ENCODE data around the gene HADH. TPM values are rescaled to one million over a fixed set of nuclear protein-coding genes. Genes with fewer than 3 reads are reported as not detected.

HADH gene
- total RNA-seq, 1 experiment from 2014 or later: 10.4 TPM

DNA sequence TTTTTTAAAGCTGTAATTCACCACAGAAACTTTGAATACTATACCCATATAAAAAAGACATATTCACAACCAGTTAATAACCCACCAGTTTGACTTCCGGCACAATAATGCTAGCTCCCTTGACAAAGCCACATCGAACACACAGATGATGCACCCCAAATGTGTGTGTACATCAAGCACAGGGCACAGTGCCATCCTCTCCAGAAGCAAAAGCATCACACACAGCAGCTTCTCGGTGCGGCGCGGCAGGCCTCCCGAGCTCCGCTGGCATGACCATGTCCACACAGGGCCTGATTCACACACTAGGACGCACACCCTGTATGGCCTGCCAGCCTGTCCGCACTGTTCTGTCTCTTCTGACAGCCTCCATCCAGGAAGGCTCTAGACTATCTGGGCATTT, 91.1 kb downstream of the HADH start:
- in situ Hi-C loops (cut with HindIII; ENCODE audit: low pct_unique_long_range_greater_than_20kb, low sequenced_read_pairs): no loop called here
- no peak for DNase-seq (ENCODE audit: low read depth, low spot score)

DNA sequence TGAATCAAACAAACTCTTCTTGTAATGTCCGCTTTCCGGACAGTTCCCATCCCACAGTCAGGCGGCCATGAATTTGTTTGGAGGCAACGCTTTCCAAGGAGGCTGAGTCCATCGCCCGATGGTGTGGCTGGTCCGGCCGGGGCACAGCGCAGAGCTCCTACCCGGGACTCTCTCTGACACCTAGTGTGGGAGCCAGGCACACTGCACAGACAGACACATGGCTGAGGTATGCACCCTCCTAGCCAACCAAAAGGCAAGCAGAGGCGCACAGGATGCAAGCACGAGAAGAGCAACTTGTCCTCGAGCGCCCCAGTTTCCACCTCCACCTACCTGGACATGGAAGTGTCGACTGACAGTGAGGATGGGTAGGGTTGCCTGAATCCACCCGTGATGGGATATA, 91.6 kb downstream of the HADH start:
- DNase-seq (ENCODE audit: low read depth, low spot score): no peak
- in situ Hi-C loops (cut with HindIII; ENCODE audit: low pct_unique_long_range_greater_than_20kb, low sequenced_read_pairs): no loop called here

Other genes with a start within 250 kb of the HADH start
- 2.8 and 3.0 TPM in 2 replicates for gene SGMS2, start 165.0 kb upstream of the HADH start, total RNA-seq (2014; rRNA removed; shearing (Covaris generic))
- gene CYP2U1, start 58.3 kb upstream of the HADH start, total RNA-seq (2014; rRNA removed; shearing (Covaris generic)): 8.6 and 9.5 TPM in 2 replicates
- gene LEF1, start 179.0 kb downstream of the HADH start, total RNA-seq (2014; rRNA removed; shearing (Covaris generic)): 91.7 and 101 TPM in 2 replicates

Data from SK-MEL-5 (cell line).